ENCODE results near the gene PTBP1. TPM values are rescaled to one million over a fixed set of nuclear protein-coding genes. Genes with fewer than 3 reads are reported as not detected.

Gene PTBP1
- polyA plus RNA-seq, 6 donors from 2014 or later, result 70.5 to 209 (median 124) TPM

DNA sequence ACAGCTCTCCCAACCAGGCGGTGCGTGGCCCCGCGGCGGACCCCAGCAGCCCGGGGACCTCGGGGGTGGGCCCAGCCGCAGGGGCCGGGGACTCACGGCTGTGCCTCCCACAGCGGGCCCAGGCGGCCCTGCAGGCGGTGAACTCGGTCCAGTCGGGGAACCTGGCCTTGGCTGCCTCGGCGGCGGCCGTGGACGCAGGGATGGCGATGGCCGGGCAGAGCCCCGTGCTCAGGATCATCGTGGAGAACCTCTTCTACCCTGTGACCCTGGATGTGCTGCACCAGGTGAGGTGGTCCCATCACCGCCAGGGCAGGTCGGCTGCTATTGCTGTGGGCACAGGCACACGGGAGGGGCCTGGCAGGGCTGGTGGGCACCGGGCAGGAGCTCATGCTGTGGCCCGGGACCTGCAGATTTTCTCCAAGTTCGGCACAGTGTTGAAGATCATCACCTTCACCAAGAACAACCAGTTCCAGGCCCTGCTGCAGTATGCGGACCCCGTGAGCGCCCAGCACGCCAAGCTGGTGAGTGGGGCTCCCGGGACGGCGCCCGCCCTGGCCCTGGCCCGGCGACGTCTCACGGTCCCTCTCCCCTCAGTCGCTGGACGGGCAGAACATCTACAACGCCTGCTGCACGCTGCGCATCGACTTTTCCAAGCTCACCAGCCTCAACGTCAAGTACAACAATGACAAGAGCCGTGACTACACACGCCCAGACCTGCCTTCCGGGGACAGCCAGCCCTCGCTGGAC is 7.3 kb downstream of the PTBP1 start:
- H3K9me3 Mint-ChIP-seq, result no peaks in the 10 kb centered on the region
- H3K27me3 Mint-ChIP-seq, result no peaks in the 10 kb centered on the region
- peak overlapping the region in 2 of 6 donors; percentile 51 to 91 for H3K27ac Mint-ChIP-seq
- peaks cover 0 to 16% of the 10 kb centered on the region in 2 donors for H3K36me3 Mint-ChIP-seq
- ATAC-seq (ENCODE audit: low read depth in 2 of 2) (no peak), DNase-seq (no peak)
- H3K4me3 Mint-ChIP-seq, result peak overlapping the region in 1 of 8 donors; percentile 43
- peaks cover 30 to 42% (median 32%) of the 10 kb centered on the region in 3 donors for H3K4me1 Mint-ChIP-seq

DNA sequence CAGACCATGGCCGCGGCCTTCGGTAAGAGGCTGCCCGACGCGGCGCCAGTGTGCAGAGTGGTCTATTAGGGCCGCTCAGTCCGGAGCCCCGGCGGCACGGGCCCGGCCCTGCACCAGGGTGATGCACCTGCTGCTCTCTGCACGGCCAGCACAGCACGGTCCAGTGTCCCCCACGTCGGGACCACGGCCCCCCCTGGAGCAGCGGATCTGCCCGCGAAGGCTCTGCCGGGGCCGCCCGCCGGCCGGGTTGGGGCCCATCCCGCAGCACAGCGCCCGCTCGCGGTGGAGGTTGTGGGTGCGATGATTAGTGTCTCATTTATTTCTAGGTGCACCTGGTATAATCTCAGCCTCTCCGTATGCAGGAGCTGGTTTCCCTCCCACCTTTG is 7.9 kb downstream of the PTBP1 start:
- Mint-ChIP-seq H3K27me3 (no peaks in the 10 kb centered on the region), H3K4me1 (peaks cover 25 to 36% (median 26%) of the 10 kb centered on the region in 3 donors)

DNA sequence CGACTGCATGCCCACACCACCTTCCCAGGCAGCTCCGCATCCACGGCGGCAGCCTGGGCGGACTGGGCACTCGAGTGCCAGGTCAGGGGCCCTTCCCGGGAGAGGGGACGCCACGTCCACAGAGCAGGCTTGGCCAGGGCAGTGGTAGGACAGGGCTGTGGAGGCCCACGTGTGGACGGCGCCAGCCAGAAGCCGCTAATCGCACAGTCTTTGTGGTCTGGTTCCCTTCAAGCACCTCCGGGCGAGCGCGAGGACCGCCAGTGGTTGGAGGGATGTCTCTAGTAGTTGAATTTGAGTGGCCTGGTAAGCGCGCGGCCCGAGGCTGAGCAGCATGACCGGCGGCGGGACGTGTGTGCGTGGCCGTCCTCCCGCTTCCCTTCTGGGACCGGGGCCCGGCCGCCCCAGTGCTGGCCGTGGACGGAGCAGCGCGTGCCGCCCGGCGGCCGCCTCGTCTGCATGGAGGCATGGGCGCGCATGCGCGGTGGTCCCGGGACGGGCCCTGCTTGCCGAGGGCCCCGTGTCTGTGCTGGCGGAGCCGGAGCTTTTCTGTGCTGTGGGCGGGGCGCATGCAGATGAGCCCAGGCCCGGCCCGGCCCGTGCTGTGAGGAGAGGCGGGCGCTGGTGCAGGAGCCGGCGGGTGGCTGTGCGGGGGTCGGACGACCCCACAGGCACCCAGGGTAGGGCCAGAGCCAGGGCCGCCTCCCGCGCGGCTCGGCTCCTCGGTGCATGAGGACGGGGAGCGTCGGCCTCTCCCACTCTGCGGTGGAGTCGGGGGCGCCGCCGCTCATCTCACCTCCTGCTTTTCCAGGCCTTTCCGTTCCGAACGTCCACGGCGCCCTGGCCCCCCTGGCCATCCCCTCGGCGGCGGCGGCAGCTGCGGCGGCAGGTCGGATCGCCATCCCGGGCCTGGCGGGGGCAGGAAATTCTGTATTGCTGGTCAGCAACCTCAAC is 8.6 kb downstream of the PTBP1 start:
- H3K27me3 Mint-ChIP-seq, result no peaks in the 10 kb centered on the region
- peak overlapping the region in 1 of 6 donors; percentile 51 for H3K27ac Mint-ChIP-seq

More for the DNA sequence above, 7.9 kb downstream of the PTBP1 start:
- Mint-ChIP-seq H3K4me3 (peak overlapping the region in 1 of 8 donors; percentile 43), H3K9me3 (no peaks in the 10 kb centered on the region), H3K36me3 (peaks cover 0 to 16% of the 10 kb centered on the region in 2 donors), H3K27ac (peak overlapping the region in 2 of 6 donors; percentile 51 to 91)
- ATAC-seq (ENCODE audit: low read depth in 2 of 2) (no peak), DNase-seq (no peak)

DNA sequence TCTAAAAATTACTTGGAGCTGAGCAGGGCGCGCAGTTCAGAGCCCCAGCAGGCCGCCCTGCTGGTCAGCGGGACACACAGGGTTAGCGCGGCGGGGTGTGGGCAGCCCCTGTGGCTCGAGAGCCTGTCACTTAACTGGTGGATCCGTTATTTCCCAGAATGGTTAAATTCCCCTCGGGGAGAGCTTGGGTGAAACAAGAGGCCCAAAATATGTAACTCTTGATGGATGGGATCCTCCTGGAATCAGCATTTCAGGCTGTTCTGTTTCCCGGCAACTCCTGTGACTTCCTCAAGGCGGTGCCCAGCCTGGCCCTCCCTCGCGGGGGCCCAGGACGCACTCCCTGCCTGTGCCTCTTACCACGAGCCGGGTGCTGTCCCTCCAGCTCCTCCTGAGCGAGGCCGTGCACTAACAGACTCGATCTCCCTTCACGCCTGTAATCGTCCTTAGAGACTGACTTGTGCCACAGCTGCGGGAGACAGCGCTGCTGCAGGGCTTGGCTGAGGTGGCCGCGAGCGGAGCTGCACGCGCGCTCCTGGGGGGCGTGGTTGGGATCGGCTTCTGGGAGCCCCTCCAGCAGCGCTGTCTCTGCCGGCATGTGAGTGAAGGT is 9.7 kb downstream of the PTBP1 start:
- Mint-ChIP-seq H3K4me3 (peak overlapping the region in 1 of 8 donors; percentile 64), H3K36me3 (peaks cover 0 to 16% of the 10 kb centered on the region in 2 donors), H3K27ac (peak overlapping the region in 1 of 6 donors; percentile 46), H3K4me1 (peaks cover 15 to 26% (median 16%) of the 10 kb centered on the region in 3 donors), H3K9me3 (no peaks in the 10 kb centered on the region), H3K27me3 (no peaks in the 10 kb centered on the region)
- DNase-seq (no peak), ATAC-seq (ENCODE audit: low read depth in 2 of 2) (no peak)

More for the DNA sequence above, 8.6 kb downstream of the PTBP1 start:
- Mint-ChIP-seq H3K4me3 (no peak overlapping the region), H3K36me3 (peaks cover 0 to 16% of the 10 kb centered on the region in 2 donors), H3K4me1 (peaks cover 20 to 29% (median 21%) of the 10 kb centered on the region in 3 donors), H3K9me3 (no peaks in the 10 kb centered on the region)
- ATAC-seq (ENCODE audit: low read depth in 2 of 2) (no peak), DNase-seq (no peak)

DNA sequence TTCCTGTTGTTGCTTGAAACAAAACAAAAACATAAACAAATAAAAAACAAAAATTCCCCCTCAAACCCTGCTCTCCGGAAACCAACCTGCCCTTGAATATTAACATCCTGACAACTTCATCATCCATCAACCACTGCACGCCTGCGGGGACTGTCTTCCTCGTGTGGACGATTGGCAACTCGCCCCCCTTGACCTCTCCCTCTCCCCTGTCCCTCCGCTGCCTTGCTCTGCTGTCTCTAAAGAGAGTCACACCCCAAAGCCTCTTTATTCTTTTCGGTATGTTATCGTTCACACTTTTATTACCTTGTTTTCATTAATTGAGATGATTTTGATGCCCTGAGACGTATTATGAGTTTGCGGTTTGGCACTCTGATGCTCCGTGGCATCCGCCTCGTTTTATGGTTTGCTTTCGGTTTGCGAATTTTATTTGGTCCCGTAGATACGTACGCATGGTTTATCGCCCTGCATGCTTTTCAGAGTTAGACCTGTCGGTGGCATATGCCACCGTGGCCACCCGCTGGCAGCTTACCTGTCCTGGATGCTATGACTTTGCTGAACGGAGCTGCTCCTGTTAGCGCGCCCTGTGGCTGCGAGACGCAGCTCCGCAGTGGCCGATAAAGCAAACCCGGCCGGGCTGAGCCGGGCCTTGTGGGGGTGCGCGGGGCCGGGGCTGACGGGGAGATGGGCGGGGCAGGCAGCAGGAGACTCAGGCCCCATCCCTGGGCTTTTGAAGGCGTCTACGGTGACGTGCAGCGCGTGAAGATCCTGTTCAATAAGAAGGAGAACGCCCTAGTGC is 10.6 kb downstream of the PTBP1 start:
- peaks cover 0 to 16% of the 10 kb centered on the region in 2 donors for H3K36me3 Mint-ChIP-seq
- ATAC-seq (ENCODE audit: low read depth in 2 of 2) (no peak), DNase-seq (no peak)
- H3K27ac Mint-ChIP-seq, result peak overlapping the region in 5 of 6 donors; percentile 37 to 87 (median 70)
- peak overlapping the region in 3 of 8 donors; percentile 33 to 64 (median 45) for H3K4me3 Mint-ChIP-seq
- no peaks in the 10 kb centered on the region for H3K27me3 Mint-ChIP-seq
- H3K9me3 Mint-ChIP-seq, result no peaks in the 10 kb centered on the region
- peaks cover 7 to 19% (median 11%) of the 10 kb centered on the region in 3 donors for H3K4me1 Mint-ChIP-seq

DNA sequence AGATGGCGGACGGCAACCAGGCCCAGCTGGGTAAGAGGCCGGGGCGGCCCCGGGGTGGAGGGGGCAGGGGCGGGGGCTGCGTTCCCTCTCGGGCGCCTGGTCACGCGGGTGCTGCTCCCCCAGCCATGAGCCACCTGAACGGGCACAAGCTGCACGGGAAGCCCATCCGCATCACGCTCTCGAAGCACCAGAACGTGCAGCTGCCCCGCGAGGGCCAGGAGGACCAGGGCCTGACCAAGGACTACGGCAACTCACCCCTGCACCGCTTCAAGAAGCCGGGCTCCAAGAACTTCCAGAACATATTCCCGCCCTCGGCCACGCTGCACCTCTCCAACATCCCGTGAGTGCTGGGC is 11.1 kb downstream of the PTBP1 start:
- Mint-ChIP-seq H3K27ac (no peak overlapping the region), H3K9me3 (no peaks in the 10 kb centered on the region), H3K36me3 (peaks cover 0 to 11% of the 10 kb centered on the region in 2 donors), H3K27me3 (no peaks in the 10 kb centered on the region), H3K4me3 (no peak overlapping the region), H3K4me1 (peaks cover 6 to 13% (median 7%) of the 10 kb centered on the region in 3 donors)
- DNase-seq, result no peak
- no peak for ATAC-seq (ENCODE audit: low read depth in 2 of 2)

DNA sequence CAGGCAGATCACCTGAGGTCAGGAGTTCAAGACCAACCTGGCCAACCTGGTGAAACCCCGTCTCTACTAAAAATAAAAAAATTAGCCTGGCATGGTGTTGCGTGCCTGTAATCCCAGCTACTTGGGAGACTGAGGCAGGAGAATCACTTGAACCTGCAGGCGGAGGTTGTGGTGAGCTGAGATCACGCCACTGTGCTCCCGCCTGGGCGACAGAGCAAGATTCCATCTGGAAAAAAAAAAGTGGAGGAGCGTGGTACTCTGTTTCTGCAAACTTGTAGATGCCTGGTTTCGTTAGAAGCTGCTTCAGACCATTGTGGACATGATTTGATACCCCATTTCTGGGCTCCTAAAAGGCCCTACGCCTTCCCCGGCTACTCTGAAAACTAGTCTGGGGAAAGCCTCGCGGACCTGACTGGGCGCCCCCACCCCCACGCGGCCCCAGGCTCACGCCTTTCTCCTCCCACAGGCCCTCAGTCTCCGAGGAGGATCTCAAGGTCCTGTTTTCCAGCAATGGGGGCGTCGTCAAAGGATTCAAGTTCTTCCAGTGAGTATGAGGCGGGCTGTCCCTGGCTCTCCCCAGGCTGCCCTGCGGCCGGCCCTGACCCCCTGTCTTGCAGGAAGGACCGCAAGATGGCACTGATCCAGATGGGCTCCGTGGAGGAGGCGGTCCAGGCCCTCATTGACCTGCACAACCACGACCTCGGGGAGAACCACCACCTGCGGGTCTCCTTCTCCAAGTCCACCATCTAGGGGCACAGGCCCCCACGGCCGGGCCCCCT is 13.0 kb downstream of the PTBP1 start:
- DNase-seq, result no peak
- peak overlapping the region in 1 of 6 donors; percentile 11 for H3K27ac Mint-ChIP-seq
- H3K36me3 Mint-ChIP-seq, result peaks cover 0 to 9% of the 10 kb centered on the region in 2 donors
- H3K9me3 Mint-ChIP-seq, result no peaks in the 10 kb centered on the region
- no peaks in the 10 kb centered on the region for H3K27me3 Mint-ChIP-seq
- H3K4me1 Mint-ChIP-seq, result peaks cover 6 to 14% (median 7%) of the 10 kb centered on the region in 3 donors
- peak overlapping the region in 1 of 8 donors; percentile 24 for H3K4me3 Mint-ChIP-seq
- ATAC-seq (ENCODE audit: low read depth in 2 of 2), result no peak

DNA sequence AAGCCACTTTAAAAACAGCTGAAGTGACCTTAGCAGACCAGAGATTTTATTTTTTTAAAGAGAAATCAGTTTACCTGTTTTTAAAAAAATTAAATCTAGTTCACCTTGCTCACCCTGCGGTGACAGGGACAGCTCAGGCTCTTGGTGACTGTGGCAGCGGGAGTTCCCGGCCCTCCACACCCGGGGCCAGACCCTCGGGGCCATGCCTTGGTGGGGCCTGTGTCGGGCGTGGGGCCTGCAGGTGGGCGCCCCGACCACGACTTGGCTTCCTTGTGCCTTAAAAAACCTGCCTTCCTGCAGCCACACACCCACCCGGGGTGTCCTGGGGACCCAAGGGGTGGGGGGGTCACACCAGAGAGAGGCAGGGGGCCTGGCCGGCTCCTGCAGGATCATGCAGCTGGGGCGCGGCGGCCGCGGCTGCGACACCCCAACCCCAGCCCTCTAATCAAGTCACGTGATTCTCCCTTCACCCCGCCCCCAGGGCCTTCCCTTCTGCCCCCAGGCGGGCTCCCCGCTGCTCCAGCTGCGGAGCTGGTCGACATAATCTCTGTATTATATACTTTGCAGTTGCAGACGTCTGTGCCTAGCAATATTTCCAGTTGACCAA is 13.7 kb downstream of the PTBP1 start:
- ATAC-seq (ENCODE audit: low read depth in 2 of 2) (peak in 1 of 2 donors; percentile 8), DNase-seq (no peak)
- peaks cover 0 to 4% (median 0%) of the 10 kb centered on the region in 7 donors for H3K9me3 Mint-ChIP-seq
- no peaks in the 10 kb centered on the region for H3K27me3 Mint-ChIP-seq
- H3K4me3 Mint-ChIP-seq, result no peak overlapping the region
- H3K27ac Mint-ChIP-seq, result peak overlapping the region in 3 of 6 donors; percentile 39 to 56 (median 47)
- H3K36me3 Mint-ChIP-seq, result peaks cover 0 to 15% of the 10 kb centered on the region in 2 donors
- H3K4me1 Mint-ChIP-seq, result peaks cover 9 to 14% (median 11%) of the 10 kb centered on the region in 3 donors

DNA sequence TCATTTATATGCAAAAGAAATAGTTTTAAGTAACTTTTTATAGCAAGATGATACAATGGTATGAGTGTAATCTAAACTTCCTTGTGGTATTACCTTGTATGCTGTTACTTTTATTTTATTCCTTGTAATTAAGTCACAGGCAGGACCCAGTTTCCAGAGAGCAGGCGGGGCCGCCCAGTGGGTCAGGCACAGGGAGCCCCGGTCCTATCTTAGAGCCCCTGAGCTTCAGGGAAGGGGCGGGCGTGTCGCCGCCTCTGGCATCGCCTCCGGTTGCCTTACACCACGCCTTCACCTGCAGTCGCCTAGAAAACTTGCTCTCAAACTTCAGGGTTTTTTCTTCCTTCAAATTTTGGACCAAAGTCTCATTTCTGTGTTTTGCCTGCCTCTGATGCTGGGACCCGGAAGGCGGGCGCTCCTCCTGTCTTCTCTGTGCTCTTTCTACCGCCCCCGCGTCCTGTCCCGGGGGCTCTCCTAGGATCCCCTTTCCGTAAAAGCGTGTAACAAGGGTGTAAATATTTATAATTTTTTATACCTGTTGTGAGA is 14.3 kb downstream of the PTBP1 start:
- Mint-ChIP-seq H3K4me3 (no peak overlapping the region), H3K4me1 (peaks cover 13 to 17% (median 17%) of the 10 kb centered on the region in 3 donors), H3K36me3 (peaks cover 0 to 21% of the 10 kb centered on the region in 2 donors), H3K9me3 (peaks cover 0 to 9% (median 0%) of the 10 kb centered on the region in 7 donors), H3K27me3 (no peaks in the 10 kb centered on the region), H3K27ac (peak overlapping the region in 3 of 6 donors; percentile 39 to 56 (median 47))
- ATAC-seq (ENCODE audit: low read depth in 2 of 2) (no peak), DNase-seq (no peak)

DNA sequence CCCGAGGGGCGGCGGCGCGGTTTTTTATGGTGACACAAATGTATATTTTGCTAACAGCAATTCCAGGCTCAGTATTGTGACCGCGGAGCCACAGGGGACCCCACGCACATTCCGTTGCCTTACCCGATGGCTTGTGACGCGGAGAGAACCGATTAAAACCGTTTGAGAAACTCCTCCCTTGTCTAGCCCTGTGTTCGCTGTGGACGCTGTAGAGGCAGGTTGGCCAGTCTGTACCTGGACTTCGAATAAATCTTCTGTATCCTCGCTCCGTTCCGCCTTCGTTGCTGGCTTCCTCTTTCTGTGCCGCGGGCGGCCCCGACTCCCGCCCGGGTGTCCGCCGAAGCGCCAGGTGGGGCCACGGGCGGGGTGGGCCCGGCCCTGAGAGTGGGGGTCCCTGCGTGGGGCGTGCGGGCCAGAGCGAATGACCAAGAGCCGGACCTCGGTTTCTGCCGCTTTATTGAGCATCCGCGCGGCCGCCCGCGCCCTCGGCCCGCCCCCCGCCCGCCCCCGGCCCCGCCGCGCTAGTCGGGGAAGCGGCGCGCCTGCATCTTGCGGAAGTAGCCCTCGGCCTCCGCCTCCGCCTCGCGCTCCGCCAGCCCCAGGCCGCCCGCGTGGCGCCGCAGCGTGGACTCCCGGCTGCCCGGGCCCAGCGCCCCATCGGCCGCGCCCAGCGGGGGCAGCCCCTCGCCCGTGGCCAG is 14.9 kb downstream of the PTBP1 start:
- H3K9me3 Mint-ChIP-seq, result peaks cover 0 to 13% (median 0%) of the 10 kb centered on the region in 7 donors
- no peak overlapping the region for H3K4me3 Mint-ChIP-seq
- H3K4me1 Mint-ChIP-seq, result peaks cover 11 to 21% (median 20%) of the 10 kb centered on the region in 3 donors
- no peak for DNase-seq
- peaks cover 0 to 25% of the 10 kb centered on the region in 2 donors for H3K36me3 Mint-ChIP-seq
- no peaks in the 10 kb centered on the region for H3K27me3 Mint-ChIP-seq
- no peak for ATAC-seq (ENCODE audit: low read depth in 2 of 2)
- peak overlapping the region in 1 of 6 donors; percentile 56 for H3K27ac Mint-ChIP-seq

DNA sequence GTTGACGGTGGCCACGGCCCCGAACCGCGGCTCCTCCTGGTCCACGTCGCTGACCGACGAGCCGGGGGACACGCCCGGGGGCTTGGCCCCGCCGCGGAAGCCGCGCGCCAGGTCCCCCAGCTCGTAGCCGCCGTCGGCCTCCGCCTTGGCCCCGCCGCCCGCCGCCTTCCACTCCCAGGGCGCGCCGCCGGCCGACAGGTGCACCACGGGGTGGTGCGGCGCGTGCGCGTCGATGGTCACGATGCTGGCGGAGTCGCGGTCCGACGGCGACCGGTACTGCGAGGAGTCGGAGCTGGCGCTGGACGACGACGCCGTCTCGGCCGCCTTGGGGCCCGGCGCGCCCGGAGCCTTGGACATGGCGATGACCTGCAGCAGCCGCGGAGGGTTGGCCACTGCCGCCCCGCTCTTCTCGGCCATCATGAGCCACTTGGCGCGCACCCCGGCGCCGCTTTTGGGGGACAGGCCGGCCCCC is 15.5 kb downstream of the PTBP1 start:
- DNase-seq (no peak), ATAC-seq (ENCODE audit: low read depth in 2 of 2) (no peak)
- Mint-ChIP-seq H3K9me3 (peaks cover 0 to 13% (median 0%) of the 10 kb centered on the region in 7 donors), H3K36me3 (peaks cover 0 to 20% of the 10 kb centered on the region in 2 donors), H3K4me1 (peaks cover 8 to 18% (median 14%) of the 10 kb centered on the region in 3 donors), H3K27me3 (no peaks in the 10 kb centered on the region), H3K27ac (no peak overlapping the region), H3K4me3 (no peak overlapping the region)

Measured in naive B cell (primary cell).